Stimulated activated CD4-positive, alpha-beta T cell treated with anti-CD3 and anti-CD28 coated beads, Interleukin-15, amount 100 ng/mL, for 24 hours (primary cell): Measurements from ENCODE around the gene SRGAP2B.
"Not testable (repeated sequence)": the region's sequence is repeated elsewhere in the genome, so short reads cannot be mapped to it uniquely, and the experiment has no call there.

Experiments used
- DNase-seq: peaks from one replicate; pipeline ENCODE4 v3.0.0-alpha.2; 2020

The SRGAP2B gene

GRCh38 chr1:144889450-144890115 is 205.5 kb downstream of the SRGAP2B start:
- DNase-seq, result not testable (repeated sequence)

GRCh38 chr1:144883022-144883421 is 212.1 kb downstream of the SRGAP2B start:
- DNase-seq, result peak; percentile 40

- DNase-seq, result not testable (repeated sequence)
Observed at GRCh38 chr1:144882343-144882742, 212.8 kb downstream of the SRGAP2B start.

- DNase-seq, result not testable (repeated sequence)
Observed at GRCh38 chr1:144858607-144859006, 236.5 kb downstream of the SRGAP2B start.
